GM12892 (cell line): ENCODE results near the gene RTN1. TPM values are rescaled to one million over a fixed set of nuclear protein-coding genes. Genes with fewer than 3 reads are reported as not detected.

Experiments used
- DNase-seq: peaks from one replicate; pipeline ENCODE4 v3.0.0; 2011; ENCODE audit not compliant: insufficient read length
- FAIRE-seq: peaks from 2 replicates; lab custom pipeline; 2011; peaks lifted over from hg19 to GRCh38; lab: Jason Lieb, UNC
- POLR2A ChIP-seq: IDR thresholded peaks from 2 replicates; pipeline ENCODE4 v1.6.1; 2011; ENCODE audit warnings: low read depth, low read length, control low read depth
- POLR2AphosphoS5 ChIP-seq: IDR thresholded peaks from 2 replicates; pipeline ENCODE4 v1.6.1; 2011; ENCODE audit warnings: low read depth, low read length, control low read depth
- TAF1 ChIP-seq: IDR thresholded peaks from 2 replicates; pipeline ENCODE4 v1.6.1; 2011; ENCODE audit warnings: low read depth, mild to moderate bottlenecking, control low read depth, low read length, borderline replicate concordance
- polyA plus RNA-seq: library from polyadenylated mRNA; unstranded; fragments of >200 nt; gene quantifications from one replicate; pipeline ENCODE4 v1.2.1, GENCODE V29; 2012; ENCODE audit warnings: missing spikeins, inconsistent platforms; ENCODE audit not compliant: missing spikeins

The RTN1 gene, protein sequence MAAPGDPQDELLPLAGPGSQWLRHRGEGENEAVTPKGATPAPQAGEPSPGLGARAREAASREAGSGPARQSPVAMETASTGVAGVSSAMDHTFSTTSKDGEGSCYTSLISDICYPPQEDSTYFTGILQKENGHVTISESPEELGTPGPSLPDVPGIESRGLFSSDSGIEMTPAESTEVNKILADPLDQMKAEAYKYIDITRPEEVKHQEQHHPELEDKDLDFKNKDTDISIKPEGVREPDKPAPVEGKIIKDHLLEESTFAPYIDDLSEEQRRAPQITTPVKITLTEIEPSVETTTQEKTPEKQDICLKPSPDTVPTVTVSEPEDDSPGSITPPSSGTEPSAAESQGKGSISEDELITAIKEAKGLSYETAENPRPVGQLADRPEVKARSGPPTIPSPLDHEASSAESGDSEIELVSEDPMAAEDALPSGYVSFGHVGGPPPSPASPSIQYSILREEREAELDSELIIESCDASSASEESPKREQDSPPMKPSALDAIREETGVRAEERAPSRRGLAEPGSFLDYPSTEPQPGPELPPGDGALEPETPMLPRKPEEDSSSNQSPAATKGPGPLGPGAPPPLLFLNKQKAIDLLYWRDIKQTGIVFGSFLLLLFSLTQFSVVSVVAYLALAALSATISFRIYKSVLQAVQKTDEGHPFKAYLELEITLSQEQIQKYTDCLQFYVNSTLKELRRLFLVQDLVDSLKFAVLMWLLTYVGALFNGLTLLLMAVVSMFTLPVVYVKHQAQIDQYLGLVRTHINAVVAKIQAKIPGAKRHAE
- not detected for polyA plus RNA-seq

DNA sequence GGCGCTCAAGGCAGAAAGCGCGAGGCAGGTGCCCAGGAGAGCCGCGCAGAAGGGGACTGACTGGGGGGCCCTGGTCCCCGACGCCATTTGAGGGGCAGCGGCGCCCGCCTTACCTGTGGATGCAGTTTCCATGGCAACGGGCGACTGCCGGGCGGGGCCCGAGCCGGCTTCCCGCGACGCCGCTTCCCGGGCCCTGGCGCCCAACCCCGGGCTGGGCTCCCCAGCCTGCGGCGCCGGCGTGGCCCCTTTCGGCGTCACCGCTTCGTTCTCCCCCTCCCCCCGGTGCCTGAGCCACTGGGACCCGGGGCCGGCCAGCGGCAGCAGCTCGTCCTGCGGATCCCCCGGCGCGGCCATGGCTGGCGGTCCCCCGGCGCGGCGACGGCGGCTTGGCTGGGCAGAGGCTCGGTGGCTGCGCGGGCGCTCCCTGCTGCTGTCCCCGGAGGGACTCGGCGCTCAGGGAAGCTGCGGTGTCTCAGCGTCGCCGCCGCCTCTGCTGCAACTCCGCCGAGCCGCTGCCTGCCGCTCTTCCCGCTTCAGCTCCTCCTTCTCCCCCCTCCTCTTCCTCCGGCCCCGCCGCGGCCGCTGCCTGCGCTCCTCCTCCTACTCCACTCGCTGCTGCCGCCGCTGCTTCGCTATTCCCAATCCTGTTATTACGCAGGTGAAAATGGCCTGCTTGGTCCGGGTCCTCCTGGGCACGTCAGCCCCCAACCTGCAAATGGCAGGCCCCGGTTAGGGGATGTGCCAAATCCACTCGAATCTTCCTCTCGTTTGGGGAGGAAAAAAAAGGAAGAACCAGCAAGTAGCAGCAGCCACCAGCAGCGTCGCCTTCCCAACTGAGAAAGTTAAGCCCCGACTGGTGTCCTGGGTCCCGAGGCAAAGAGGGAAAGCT, at the start of gene RTN1:
TSS of gene RTN1 (minus strand) at position 500 of the 889 bp plus-strand sequence. CDS start at position 354, 146 bp downstream.
- FAIRE-seq = no peak
- DNase-seq = peak; percentile 29
- TF ChIP-seq POLR2A (no peak), TAF1 (no peak), POLR2AphosphoS5 (no peak)

GRCh38 chr14:59920378-59920683, 49.8 kb upstream of the RTN1 start:
- DNase-seq = no peak
- FAIRE-seq = no peak
- TF ChIP-seq TAF1 = no peak
- no peak for TF ChIP-seq POLR2AphosphoS5
- no peak for TF ChIP-seq POLR2A

DNA sequence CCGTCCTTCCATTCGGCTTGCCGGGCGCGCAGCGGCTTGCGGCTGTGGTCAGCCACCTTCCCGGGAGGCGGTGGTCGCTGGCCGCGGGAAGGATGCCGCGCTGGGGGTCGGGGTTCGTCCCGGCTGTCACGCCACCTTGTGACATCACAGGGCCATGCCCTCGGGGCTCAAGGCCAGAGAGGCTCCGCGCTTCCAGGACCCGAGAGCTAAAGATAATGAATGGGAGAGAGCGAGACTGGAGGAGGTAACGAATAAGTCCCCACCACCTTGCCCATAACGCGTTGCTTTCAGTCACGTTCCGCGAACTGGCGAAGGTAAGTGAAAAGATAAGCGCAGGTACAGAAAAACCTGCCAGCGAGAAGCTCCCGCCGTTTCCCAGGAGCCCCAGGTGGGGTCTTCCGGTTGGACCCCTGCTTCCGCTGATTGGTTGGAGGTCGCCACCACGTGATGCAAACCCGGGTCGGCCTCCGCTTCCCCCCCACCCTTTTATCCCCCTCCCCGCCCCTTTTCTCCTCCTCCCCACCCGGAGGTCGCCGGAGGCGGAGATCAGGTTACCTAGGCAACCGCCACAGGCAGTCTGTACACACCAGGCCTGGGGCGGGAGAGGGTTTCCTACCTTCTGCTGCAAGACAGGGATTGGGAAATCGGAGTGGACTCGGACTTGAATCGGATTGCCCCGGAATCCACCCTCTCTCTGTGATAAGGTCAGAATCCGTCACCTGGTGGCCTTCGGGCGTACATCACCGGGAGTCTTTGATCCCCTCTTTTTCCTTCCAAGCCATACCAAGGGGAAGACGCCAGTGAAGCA, 49.2 kb upstream of the RTN1 start, which contains the start of gene LRRC9:
TSS of gene LRRC9 (plus strand) at position 575 of the 808 bp plus-strand sequence.
- no peak for FAIRE-seq
- TF ChIP-seq TAF1 (no peak), POLR2A (no peak), POLR2AphosphoS5 (no peak)
- peak; percentile 9 for DNase-seq

DNA sequence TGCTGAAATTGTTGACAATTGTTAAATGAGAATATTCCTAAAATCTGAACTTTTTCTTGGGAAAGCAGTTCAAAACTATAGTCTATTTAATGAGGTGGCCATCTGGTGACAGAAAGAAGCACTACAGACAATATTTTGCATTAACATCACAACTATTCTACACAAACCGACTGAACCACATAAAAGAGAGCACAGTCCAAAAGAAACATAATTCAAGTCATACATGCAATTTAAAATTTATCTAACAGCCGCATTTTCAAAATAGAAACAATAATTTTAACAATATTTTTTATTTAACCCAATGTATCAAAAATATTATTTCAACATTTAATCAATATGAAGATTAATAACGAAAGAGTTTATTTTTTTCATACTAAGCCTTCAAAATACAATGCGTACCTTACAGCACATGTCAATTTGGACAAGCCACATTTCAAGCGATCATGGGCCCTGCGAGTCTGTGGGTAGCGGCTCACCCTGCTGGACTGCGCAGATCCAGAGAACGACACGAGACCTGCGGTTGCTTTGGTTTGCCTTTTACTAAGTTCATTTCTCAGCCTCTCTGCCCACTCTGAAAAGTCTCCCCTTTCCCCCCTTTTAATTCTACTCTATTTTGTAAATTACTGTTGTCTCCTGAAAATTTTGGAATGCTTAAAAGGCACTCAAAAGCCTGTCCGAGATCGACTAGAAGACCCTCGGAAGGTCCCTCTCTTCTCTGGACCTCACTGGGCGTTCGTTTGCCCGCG, 48.4 kb upstream of the RTN1 start:
- TF ChIP-seq TAF1 (no peak), POLR2A (no peak), POLR2AphosphoS5 (no peak)
- FAIRE-seq (peak; percentile 67), DNase-seq (peak; percentile 5)

- no peak for TF ChIP-seq POLR2AphosphoS5
- no peak for TF ChIP-seq POLR2A
- no peak for TF ChIP-seq TAF1
- DNase-seq (no peak), FAIRE-seq (no peak)
Observed at GRCh38 chr14:59913187-59913586, 42.6 kb upstream of the RTN1 start.

DNA sequence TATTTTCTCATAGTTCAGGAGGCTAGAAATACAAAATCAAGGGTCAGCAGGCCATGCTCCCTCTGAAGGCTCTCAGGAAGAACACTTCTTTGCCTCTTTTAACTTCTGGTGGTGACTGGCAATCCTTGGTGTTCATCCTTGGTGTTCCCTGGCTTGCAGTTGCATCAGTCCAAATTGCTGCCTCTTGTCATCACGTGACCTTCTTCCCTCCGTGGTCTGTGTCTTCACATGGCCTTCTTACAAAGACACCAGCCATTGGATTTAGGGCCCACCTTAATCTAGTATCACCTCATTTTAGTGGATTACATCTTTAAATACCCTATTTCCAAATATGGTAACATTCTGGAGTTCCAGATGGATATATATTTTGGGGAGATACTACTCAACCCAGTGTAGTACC, 41.9 kb upstream of the RTN1 start:
- no peak for DNase-seq

GRCh38 chr14:59905188-59905587, 34.6 kb upstream of the RTN1 start:
- TF ChIP-seq TAF1 (no peak), POLR2A (no peak), POLR2AphosphoS5 (no peak)
- DNase-seq = no peak
- FAIRE-seq = peak; percentile 27

More for the DNA sequence above, 41.9 kb upstream of the RTN1 start:
- TF ChIP-seq POLR2AphosphoS5 (no peak), TAF1 (no peak)
- FAIRE-seq = no peak

- FAIRE-seq (no peak), DNase-seq (no peak)
- TF ChIP-seq POLR2AphosphoS5 (no peak), POLR2A (no peak), TAF1 (no peak)
Observed at GRCh38 chr14:59904184-59904583, 33.6 kb upstream of the RTN1 start.

GRCh38 chr14:59900556-59900955, 30.0 kb upstream of the RTN1 start:
- no peak for DNase-seq
- TF ChIP-seq POLR2A (no peak), POLR2AphosphoS5 (no peak), TAF1 (no peak)
- no peak for FAIRE-seq
